ENCODE results near the gene C6orf58. TPM values are rescaled to one million over a fixed set of nuclear protein-coding genes. Genes with fewer than 3 reads are reported as not detected.
"Not testable (repeated sequence)": the region's sequence is repeated elsewhere in the genome, so short reads cannot be mapped to it uniquely, and the experiment has no call there.

Gene C6orf58
- total RNA-seq, 1 donor from 2014 or later = not detected

GRCh38 chr6:127587875-127588274, 10.9 kb downstream of the C6orf58 start:
- ATAC-seq = no peak
- no peak for DNase-seq (ENCODE audit: low spot score)
- intact Hi-C loops (cut with DNase I) = no loop called here

- intact Hi-C loops (cut with DNase I) = no loop called here
- DNase-seq (ENCODE audit: low spot score) = no peak
- ATAC-seq = no peak
These were observed 12.2 kb downstream of the C6orf58 start for GRCh38 chr6:127589135-127589534.

- intact Hi-C loops (cut with DNase I) = no loop called here
- DNase-seq (ENCODE audit: low spot score) = no peak
- ATAC-seq = no peak
These were observed 13.4 kb downstream of the C6orf58 start for GRCh38 chr6:127590344-127590743.

- ATAC-seq = no peak
- intact Hi-C loops (cut with DNase I) = no loop called here
- no peak for DNase-seq (ENCODE audit: low spot score)
These were observed 16.0 kb downstream of the C6orf58 start for GRCh38 chr6:127592964-127593363.

GRCh38 chr6:127593456-127593855, 16.5 kb downstream of the C6orf58 start:
- ATAC-seq = not testable (repeated sequence)

GRCh38 chr6:127606131-127606562, 29.2 kb downstream of the C6orf58 start:
- ATAC-seq (no peak), DNase-seq (ENCODE audit: low spot score) (no peak)
- intact Hi-C loops (cut with DNase I) = no loop called here

More at GRCh38 chr6:127593456-127593855, 16.5 kb downstream of the C6orf58 start:
- DNase-seq (ENCODE audit: low spot score); intact Hi-C loops (cut with DNase I): not testable (repeated sequence)

GRCh38 chr6:127608554-127609270, 31.7 kb downstream of the C6orf58 start:
- intact Hi-C loops (cut with DNase I) = no loop called here
- no peak for DNase-seq (ENCODE audit: low spot score)
- no peak for ATAC-seq

- DNase-seq (ENCODE audit: low spot score) (no peak), ATAC-seq (no peak)
- intact Hi-C loops (cut with DNase I) = no loop called here
These were observed 41.8 kb downstream of the C6orf58 start for GRCh38 chr6:127618729-127619128.

GRCh38 chr6:127630800-127631199, 53.8 kb downstream of the C6orf58 start:
- DNase-seq (ENCODE audit: low spot score) = no peak
- no peak for ATAC-seq
- intact Hi-C loops (cut with DNase I) = no loop called here

GRCh38 chr6:127634178-127634577, 57.2 kb downstream of the C6orf58 start:
- intact Hi-C loops (cut with DNase I) = no loop called here

GRCh38 chr6:127635091-127635490, 58.1 kb downstream of the C6orf58 start:
- ATAC-seq = no peak
- intact Hi-C loops (cut with DNase I) = no loop called here

More at GRCh38 chr6:127634178-127634577, 57.2 kb downstream of the C6orf58 start:
- DNase-seq (ENCODE audit: low spot score) = no peak
- ATAC-seq = no peak

GRCh38 chr6:127637830-127638409, 60.9 kb downstream of the C6orf58 start:
- intact Hi-C loops (cut with DNase I) = no loop called here
- ATAC-seq (no peak), DNase-seq (ENCODE audit: low spot score) (no peak)

More at GRCh38 chr6:127635091-127635490, 58.1 kb downstream of the C6orf58 start:
- DNase-seq (ENCODE audit: low spot score) = no peak

Other genes starting within 250 kb of the C6orf58 start
- 62.0 TPM for gene ECHDC1, start 233.6 kb upstream of the C6orf58 start, total RNA-seq
- 45.3 TPM for gene KIAA0408, start 117.8 kb upstream of the C6orf58 start, total RNA-seq